Left forelimb (tissue), 1 donor: ENCODE results near the gene OOSP1.
"Not testable (repeated sequence)": the region's sequence is repeated elsewhere in the genome, so short reads cannot be mapped to it uniquely, and the experiment has no call there.

Experiments
- DNase-seq: peaks from one replicate; pipeline ENCODE4 v3.0.0-alpha.2; 2018; ENCODE audit warnings: low spot score

Gene OOSP1

DNA sequence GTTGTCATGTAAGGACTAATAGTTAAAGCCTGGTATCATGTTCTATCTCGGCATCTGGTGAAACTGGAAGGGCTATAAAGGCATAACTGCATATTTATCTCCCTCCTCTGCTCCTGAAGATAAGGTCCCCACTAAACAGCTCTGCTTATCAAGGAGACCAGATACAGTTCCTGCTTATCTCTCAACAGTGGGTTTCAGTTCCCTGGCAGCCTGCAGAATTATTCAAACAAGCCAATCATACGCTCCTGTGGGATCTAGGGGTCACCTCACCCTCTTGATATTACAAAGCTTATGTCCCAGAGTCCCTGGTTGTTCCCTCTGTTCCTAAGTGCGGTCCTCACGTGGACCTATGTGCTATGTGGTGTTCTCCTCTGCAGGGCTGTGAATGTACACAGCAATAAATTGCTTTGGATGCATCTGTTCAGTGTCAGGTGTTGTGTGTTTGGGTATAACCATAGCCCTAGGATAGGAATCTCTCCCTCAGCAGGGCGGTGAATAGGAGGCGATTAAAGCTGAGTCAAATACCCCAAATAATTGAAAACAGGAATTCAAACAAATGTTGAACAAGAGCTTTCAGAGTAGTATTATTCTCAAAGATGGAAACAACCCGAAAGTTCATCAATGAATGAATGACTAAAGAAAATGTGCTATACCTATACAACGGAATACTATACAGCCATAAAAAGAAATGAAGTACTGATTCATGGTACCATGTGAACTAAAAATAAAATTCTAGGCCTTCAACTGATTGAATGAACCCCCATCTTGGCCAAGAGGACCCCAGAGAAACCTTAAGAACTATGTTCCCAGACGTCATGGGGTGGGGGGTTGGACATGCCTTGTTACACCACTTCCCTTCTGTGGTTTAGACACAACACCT, 22.5 kb downstream of the OOSP1 start:
- DNase-seq = no peak

DNA sequence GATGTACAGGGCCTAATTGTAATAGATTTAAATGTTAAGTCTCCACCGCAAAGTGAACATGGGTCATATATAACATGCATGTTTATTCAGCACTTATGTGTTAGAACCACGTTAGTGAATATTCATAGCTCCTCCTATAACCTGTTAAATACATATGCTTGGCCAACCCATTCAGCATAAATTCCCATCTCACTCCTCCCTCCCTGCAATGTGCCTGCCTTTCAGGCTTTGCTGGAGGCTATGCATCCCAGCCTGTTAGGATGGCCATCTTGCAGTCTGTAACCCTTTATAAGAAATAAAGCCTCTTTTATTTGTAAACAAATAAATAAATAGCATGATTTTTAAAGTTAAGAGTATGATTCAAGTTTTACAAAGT, 23.9 kb downstream of the OOSP1 start:
- DNase-seq = no peak

DNA sequence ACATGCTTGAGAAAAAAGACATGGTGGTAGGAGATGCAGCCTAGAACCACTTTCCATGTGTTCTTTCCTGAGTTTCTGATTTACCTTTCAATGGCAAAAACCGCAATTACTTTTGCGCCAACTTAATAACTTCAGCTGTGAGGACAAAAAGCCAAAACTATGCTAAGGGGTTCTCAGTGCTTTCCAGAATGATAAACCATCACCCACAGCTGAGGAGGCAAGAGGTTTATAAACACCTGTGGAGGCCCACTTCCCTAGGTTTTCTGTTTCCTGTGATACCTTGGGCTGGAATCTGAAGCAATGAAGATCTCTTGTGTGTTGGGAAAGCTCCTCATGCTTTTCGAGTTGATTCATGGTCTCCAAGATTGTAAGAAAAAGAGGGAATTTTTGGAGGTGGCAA, 25.5 kb downstream of the OOSP1 start, which contains the start of gene OOSP4A:
TSS of gene OOSP4A (plus strand) at position 301 of the 400 bp plus-strand sequence. CDS start at position 301, 0 bp downstream.
- DNase-seq = no peak

DNA sequence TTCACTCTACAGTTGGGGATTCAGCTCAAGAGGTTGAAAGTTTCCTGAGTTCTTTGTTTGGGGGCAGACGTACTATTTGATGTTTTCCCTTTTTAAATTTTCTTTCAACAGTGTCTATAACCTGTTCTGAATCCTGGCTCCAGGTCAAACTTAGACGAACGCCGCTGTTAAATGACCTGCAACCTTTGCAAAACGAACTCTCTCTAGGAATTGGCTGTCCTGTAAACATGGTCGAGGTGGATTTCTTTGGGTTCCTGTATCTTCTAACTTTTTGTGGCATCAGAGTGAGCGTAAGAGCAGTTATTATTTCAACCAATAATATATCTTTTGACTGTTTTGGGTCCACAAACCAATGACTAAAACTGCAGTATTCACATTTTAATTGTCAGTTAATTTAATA, 27.2 kb downstream of the OOSP1 start:
- DNase-seq = no peak

DNA sequence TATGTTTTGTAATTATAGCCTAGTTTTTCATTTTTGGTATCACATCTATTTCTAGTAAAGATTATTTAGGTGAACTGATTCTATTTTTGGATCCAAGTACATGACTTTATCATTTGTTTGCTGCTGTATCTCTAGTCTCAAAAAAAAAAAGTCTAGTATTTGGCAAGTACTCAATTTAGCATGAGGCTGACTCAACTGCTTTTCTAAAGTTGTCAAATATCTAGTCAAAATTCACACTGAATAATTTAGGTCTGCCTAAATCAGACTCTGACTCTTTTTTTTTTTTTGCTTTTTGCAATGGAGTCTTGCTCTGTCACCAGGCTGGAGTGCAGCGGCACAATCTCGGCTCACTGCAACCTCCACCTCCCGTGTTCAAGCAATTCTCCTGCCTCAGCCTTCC, 28.0 kb downstream of the OOSP1 start:
- no peak for DNase-seq

DNA sequence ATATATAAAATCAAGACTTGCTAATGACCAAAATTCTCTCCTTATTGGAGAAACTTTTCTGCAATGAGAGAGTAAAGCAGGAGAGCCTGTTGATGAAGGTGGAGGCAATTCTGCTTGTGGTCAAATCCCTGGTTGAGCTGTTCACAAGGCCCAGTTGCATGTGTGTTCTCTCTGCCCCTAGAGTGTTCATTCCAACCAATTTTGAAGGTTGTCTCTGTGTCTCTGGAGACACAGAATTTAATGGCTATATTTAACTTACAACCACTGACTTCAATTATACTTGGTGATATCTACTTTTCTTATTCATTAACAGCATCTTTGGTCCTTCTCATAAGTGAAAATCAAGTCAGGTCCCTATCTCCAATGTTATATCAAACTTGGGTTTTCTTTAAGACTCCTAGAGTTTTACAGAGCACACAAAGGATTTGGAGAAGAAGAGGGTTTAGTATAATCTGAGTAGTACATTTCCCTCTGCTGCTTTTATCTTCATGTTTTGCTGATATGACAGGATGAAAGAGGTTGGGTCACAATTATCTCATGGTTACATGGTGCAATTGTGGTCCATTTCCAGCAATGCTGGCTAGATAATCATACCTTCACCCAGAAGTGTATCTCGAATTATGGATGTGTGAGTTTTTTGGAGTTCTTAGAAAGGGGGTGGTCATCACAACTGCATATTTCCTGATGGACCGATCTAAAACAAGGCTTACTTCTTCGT, 29.6 kb downstream of the OOSP1 start:
- DNase-seq = no peak

DNA sequence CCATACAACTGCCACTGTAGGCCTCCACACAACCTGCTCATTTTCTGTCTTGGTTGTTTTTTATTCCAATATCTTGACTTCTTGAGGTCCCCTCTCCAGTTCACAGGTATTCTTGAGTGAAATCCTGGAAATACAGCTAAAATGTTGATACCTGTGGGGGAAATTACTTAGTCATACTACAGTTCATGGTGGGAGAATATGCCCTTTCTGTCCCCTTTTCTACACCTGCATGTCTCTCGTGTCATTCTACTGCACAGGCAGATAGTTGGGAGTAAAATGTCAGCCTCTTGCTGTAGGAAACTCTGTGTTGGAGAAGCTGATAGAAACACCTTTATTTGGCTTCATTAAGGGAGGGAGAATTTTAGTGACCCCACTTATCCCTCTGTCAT, 30.2 kb downstream of the OOSP1 start:
- DNase-seq = no peak

DNA sequence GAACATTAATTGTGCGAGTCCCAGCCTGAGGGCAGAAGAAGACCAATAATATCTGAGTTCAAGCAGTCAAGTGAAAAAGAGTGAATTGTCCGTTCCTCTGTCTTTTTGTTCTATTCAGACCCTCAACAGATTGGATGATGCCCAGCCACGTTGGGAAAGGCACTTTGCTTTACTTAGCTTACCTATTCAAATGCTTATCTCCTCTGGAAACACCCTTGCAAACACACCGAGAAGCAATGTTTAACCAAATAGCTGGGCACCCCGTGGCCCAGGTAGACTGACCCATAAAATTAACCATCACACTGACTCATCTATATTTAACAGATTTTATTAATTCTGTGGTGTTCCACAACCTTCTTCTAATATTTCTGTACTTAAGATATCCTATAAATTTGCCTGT, 34.9 kb downstream of the OOSP1 start:
- DNase-seq = no peak

DNA sequence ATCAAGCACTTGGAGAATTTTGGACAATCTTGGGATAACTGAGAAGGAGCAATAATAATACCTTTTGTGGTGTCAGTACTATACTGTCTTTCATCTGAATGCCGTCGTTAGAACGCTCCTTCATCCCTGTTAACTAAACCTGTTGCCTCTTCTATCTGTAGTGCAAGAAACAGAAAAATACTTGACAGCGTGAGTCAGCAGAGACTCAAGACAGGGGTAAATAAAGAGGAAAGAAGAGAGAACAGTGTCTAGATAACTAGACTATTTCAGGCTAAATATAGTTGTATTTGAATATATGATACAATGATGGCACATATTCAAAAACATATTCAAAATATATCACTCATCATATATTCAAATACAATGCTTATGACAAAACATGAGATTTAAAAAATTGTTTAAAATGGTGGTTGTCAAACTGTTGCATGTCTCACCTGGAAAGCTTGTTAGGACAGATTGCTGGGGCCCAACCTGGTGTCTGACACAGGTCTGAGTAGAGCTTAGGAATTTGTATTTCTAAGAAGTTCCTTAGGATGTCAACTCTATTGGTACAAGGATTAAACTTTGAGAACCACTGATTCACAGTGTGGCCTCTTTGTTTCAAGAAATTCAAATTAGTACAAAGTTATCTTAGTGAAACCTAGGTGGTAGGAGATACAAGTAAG, 43.0 kb downstream of the OOSP1 start:
- no peak for DNase-seq

DNA sequence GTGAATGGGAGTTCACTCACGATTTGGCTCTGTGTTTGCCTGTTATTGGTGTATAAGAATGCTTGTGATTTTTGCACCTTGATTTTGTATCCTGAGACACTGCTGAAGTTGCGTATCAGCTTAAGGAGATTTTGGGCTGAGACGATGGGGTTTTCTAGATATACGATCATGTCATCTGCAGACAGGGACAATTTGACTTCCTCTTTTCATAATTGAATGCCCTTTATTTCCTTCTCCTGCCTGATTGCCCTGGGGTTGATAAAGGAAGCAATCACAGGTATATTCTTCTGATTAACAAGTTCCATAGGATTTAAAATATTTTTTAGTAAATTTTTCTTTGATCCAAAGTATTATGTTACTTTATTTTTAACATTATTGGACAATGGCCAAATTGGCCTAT, 43.8 kb downstream of the OOSP1 start:
- DNase-seq = not testable (repeated sequence)

DNA sequence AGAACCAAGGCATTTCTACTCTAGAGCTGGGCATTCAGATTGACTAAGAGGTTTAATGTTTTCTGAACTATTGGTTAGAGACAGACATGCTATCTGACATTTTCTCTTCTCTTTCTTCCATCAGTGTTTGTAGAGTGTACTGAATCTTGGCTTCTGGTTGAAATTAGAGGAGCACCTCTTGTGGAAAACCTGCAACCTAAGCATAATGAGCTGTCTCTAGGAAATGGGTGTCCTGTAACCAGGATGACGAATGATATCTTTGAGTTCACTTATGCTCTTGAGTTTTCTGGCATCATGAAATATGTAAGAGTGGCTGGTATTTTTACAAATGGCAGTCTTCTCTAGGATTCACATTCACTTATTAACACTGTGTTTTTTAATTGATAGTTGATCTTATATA, 45.0 kb downstream of the OOSP1 start:
- no peak for DNase-seq

DNA sequence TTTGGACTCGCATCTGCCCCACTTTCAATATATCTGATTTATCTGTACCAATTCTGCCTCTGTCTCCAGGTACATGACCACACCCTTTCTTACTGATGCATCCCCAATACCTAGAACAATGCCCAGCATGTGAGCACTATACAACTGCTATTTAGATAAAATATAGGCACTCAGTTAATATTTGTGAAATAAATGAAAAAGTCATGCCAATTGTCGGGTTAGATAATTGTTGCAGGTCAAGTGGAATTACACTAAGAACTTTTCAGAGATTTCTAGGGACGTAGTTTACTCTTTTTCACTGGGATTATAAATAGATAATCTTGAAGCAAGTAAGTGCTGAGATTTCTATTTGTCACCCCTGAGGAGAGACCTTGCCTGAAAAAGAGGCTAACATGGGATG, 46.1 kb downstream of the OOSP1 start:
- DNase-seq = no peak

DNA sequence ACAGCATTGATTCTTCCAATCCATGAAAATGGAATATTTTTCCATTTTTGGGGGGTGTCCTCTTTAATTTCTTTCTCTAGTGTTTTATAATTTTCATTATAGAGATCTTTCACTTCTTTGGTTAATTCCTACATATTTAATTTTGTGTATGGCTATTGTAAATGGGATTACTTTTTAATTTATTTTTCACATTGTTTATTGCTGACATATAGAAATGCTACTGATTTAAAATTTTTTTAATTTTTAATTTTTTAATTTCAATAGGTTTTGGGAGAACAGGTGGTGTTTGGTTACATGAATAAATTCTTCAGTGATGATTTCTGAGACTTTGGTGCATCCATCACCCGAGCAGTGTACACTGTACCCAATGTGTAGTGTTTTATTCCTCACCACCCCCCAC, 52.2 kb downstream of the OOSP1 start:
- no peak for DNase-seq

DNA sequence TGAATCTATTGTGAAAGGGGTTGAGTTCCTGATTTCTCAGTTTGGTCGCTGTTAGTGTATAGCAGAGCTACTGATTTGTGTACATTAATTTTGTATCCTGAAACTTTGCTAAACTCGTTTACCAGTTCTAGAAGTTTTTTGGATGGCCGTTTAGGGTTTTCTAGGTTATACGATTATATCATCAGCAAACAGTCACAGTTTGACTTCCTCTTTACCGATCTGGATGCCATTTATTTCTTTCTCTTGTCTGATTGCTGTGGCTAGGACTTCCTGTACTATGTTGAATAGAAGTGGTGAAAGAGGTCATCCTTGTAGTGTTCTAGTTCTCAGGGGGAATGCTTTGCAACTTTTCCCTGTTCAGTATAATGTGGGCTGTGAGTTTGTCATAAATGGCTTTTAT, 54.2 kb downstream of the OOSP1 start:
- no peak for DNase-seq

DNA sequence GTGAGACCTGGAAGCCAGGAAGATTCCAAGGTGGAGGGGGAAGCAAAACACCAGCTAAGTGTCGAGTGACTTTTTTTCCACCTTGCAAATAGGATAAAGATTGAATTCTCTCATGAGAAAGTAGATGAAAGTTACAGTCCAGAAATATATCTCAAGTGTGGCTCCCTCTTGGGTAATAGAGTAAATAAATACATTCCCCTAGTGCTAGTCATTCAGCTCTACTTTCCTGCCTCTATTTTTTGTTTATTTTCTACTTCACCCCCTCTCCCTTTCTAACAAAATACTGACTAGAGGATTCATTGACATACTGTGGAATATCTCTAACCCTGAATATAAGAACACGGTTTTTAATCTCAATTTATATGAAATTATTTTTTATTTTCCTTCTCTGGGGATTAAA, 59.6 kb downstream of the OOSP1 start:
- no peak for DNase-seq

DNA sequence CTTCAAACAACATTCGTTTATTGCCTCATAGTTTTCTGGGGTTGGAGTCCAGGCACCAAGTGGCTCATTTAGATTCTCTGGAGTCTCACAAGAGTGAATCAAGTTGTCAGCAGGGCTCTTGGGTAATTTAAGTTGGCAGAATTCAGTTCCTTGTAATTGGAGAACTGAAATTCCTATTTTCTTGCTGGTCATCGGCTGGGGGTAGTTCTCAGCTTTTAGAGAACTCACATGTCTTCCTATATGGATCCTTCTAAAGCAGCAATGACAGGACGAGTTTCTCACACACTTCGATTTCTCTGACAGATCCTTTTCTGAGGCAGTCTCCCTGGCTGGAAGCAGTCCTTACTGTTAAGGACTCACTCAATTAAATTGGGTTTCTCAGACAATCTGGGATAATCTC, 61.5 kb downstream of the OOSP1 start:
- DNase-seq = no peak

DNA sequence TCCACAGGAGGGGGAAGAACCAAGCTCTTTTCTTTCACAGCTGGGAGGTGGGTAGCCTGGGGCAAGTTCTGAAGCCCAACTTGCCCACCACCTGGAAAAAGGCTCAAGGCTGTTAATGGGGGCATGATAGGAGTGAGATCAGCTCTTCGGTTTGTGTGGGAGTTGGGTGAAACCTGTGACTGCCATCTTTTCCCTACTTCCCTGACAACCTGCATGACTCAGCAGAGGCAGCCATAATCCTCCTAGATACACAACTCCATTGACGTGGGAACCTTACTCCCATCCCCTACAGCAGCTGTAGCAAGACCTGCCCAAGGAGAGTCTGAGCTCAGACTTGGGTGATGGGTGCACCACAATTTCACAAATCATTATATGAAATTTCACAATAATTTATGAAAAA, 65.5 kb downstream of the OOSP1 start:
- DNase-seq = no peak

DNA sequence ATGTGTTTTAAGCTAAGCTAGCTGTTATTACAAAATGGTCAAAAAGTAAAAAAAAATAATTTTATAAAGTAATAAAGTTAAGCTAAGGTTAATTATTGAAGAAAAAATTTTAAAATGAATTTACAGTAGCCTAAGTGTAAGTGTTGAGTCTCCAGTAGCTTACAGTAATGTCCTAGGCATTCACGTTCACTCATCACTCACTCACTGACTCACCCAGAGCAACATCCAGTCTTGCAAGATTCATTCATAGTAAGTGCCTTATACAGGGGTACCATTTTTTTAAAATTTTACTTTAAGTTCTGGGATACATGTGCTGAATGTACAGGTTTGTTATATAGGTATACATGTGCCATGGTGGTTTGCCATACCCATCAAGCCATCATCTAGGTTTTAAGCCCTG, 67.1 kb downstream of the OOSP1 start:
- DNase-seq = no peak
